Measurements from ENCODE around the gene GBF1. TPM values are rescaled to one million over a fixed set of nuclear protein-coding genes. Genes with fewer than 3 reads are reported as not detected.

GBF1 gene
- total and polyA plus RNA-seq, 4 experiments from 2014 or later, result 3.1 to 44.7 (median 31.8) TPM

DNA sequence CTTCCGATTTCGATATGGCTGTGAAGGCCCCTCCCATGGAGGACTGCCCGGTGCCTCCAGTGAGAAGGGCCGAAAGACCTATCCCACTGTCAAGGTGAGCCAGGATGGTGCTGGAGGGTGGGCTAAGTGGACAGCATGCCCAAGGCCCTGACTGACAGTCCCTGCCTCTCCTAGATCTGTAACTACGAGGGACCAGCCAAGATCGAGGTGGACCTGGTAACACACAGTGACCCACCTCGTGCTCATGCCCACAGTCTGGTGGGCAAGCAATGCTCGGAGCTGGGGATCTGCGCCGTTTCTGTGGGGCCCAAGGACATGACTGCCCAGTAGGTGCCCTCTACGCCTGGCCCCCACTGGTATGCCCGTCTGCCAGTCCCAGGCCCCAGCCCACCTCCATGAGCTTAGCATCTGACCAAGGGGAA is 151.4 kb downstream of the GBF1 start:
- Histone ChIP-seq H3K4me1 (ENCODE audit: insufficient read depth, low read length) (peaks cover 53% of the 10 kb centered on the region), H3K4me3 (ENCODE audit: low read length in 2 of 2) (peak overlapping the region; percentile 50 to 97), H3K36me3 (ENCODE audit: insufficient read depth, low read length) (peaks cover 34% of the 10 kb centered on the region), H3K27ac (ENCODE audit: low read depth, low read length) (peak overlapping the region; percentile 100), H3K27me3 (ENCODE audit: insufficient read depth, low read length) (no peaks in the 10 kb centered on the region), H3K9me3 (ENCODE audit: control insufficient read depth in 1 of 2, low read length in 2 of 2) (no peaks in the 10 kb centered on the region)
- H3K27me3 Mint-ChIP-seq, result no peaks in the 10 kb centered on the region
- DNase-seq, result no peak
- peaks cover 23 to 76% (median 41%) of the 10 kb centered on the region in 4 donors for H3K4me1 Mint-ChIP-seq
- peaks cover 0 to 2% (median 0%) of the 10 kb centered on the region in 8 donors for H3K9me3 Mint-ChIP-seq
- ChIA-PET CTCF (ENCODE audit: partially characterized antibody) (interaction anchor here (2.0 to 10.3 kb wide), 4 partner anchors 13 to 166 kb away, joined by 7 to 88 read pairs (median 32); partner anchors contain the start of gene FBXL15), POLR2A (ENCODE audit: partially characterized antibody) (interaction anchor here (0.6 to 8.3 kb wide), 8 partner anchors 8 to 248 kb away, joined by 3 to 122 read pairs (median 23); partner anchors contain the start of genes ACTR1A, C10orf95, CUEDC2 and FBXL15)
- peaks cover 7 to 52% of the 10 kb centered on the region in 2 donors for H3K36me3 Mint-ChIP-seq
- peak overlapping the region; percentile 98 to 100 (median 100) for H3K27ac Mint-ChIP-seq
- peak overlapping the region; percentile 94 to 98 (median 96) for H3K4me3 Mint-ChIP-seq
- intact Hi-C loops (cut with micrococcal nuclease), result loop anchor here (5.0 kb wide), 1 partner anchor 521 kb away; the partner anchor contains the start of gene CNNM2

DNA sequence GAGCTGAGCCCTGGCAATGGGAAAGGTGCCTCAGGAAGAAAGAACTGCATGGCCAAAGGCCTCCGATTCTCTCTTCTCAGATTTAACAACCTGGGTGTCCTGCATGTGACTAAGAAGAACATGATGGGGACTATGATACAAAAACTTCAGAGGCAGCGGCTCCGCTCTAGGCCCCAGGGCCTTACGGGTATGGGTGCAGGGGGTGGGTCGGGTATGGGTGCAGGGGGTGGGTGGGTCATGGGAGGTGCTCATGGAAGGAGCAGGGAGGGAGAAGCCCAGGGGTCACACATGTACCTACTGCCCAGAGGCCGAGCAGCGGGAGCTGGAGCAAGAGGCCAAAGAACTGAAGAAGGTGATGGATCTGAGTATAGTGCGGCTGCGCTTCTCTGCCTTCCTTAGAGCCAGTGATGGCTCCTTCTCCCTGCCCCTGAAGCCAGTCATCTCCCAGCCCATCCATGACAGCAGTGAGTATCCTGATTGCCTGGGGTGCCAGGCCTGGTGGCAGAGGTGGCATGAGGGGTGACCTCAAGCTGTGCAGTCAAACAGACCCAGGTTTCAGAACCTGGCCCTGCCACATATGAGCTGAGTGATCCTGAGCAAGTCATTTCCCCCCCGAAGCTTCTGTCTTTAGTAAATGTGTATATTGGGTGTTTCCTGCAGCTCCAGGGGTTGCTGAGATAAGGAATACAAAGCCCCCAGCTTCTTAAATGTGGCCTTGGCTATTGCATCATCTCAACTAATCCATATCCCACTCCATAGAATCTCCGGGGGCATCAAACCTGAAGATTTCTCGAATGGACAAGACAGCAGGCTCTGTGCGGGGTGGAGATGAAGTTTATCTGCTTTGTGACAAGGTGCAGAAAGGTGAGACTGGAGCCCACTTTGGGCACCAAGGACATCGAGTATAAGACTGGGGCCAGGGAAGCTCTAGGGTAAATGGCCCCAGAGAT is 152.2 kb downstream of the GBF1 start:
- Mint-ChIP-seq H3K27me3 (no peaks in the 10 kb centered on the region), H3K36me3 (peaks cover 7 to 58% of the 10 kb centered on the region in 2 donors), H3K4me3 (peak overlapping the region; percentile 50 to 98 (median 96)), H3K27ac (peak overlapping the region; percentile 98 to 100 (median 100)), H3K4me1 (peaks cover 23 to 79% (median 41%) of the 10 kb centered on the region in 4 donors), H3K9me3 (peaks cover 0 to 2% (median 0%) of the 10 kb centered on the region in 8 donors)
- H3K27me3 ChIP-seq (ENCODE audit: insufficient read depth, low read length), result no peaks in the 10 kb centered on the region
- H3K27ac ChIP-seq (ENCODE audit: low read depth, low read length), result peak overlapping the region; percentile 100
- no peak overlapping the region for H3K4me3 ChIP-seq (ENCODE audit: low read length in 2 of 2)
- H3K9me3 ChIP-seq (ENCODE audit: control insufficient read depth in 1 of 2, low read length in 2 of 2), result no peaks in the 10 kb centered on the region
- ChIA-PET POLR2A (ENCODE audit: partially characterized antibody) (interaction anchor here (0.8 to 8.3 kb wide), 8 partner anchors 18 to 247 kb away, joined by 4 to 122 read pairs (median 12); partner anchors contain the start of genes C10orf95, CUEDC2, FBXL15 and TRIM8), CTCF (ENCODE audit: partially characterized antibody) (interaction anchor here (1.0 to 10.3 kb wide), 11 partner anchors 12 to 262 kb away, joined by 3 to 88 read pairs (median 7); partner anchors contain the start of genes C10orf95, CUEDC2 and FBXL15)
- intact Hi-C loops (cut with micrococcal nuclease), result loop anchor here (5.0 kb wide), 1 partner anchor 520 kb away; the partner anchor contains the start of gene CNNM2
- peaks cover 53% of the 10 kb centered on the region for H3K4me1 ChIP-seq (ENCODE audit: insufficient read depth, low read length)
- peaks cover 38% of the 10 kb centered on the region for H3K36me3 ChIP-seq (ENCODE audit: insufficient read depth, low read length)
- no peak for DNase-seq

DNA sequence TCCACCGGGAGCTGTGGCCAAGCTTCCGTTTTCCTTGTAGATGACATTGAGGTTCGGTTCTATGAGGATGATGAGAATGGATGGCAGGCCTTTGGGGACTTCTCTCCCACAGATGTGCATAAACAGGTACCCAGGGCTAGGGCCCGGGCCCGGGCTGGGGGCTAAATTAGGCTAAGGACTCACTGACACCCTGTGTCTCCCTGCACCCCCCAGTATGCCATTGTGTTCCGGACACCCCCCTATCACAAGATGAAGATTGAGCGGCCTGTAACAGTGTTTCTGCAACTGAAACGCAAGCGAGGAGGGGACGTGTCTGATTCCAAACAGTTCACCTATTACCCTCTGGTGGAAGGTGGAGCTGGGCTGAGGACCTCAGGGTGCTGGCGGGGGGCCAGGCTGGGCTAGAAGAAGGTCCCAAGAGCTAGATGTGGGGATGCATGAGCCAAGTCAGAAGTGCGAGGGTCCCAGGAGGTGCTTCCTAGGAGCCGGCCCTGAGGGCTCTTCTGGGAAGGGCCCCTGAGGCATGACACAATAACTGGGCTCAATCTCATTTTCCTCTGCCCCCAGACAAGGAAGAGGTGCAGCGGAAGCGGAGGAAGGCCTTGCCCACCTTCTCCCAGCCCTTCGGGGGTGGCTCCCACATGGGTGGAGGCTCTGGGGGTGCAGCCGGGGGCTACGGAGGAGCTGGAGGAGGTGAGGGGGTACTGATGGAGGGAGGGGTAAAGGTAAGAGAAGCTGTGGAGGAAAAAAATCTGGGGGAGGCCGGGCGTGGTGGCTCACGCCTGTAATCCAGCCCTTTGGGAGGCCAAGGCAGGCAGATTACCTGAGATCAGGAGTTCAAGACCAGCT is 153.1 kb downstream of the GBF1 start:
- peaks cover 48% of the 10 kb centered on the region for H3K4me1 ChIP-seq (ENCODE audit: insufficient read depth, low read length)
- H3K9me3 Mint-ChIP-seq, result peaks cover 0 to 2% (median 0%) of the 10 kb centered on the region in 8 donors
- POLR2A ChIA-PET (ENCODE audit: partially characterized antibody), result interaction anchor here (0.8 to 8.3 kb wide), 11 partner anchors 17 to 229 kb away, joined by 3 to 122 read pairs (median 6); partner anchors contain the start of genes ACTR1A, C10orf95, CUEDC2 and FBXL15
- CTCF ChIA-PET (ENCODE audit: partially characterized antibody), result interaction anchor here (0.8 to 10.3 kb wide), 23 partner anchors 11 to 263 kb away, joined by 3 to 88 read pairs (median 6); partner anchors contain the start of genes ACTR1A, C10orf95, CUEDC2 and FBXL15
- H3K27me3 ChIP-seq (ENCODE audit: insufficient read depth, low read length), result no peaks in the 10 kb centered on the region
- intact Hi-C loops (cut with micrococcal nuclease), result loop anchor here (1.0 to 5.0 kb wide), 5 partner anchors 23 to 519 kb away; partner anchors contain the start of gene CNNM2
- H3K27ac ChIP-seq (ENCODE audit: low read depth, low read length), result peak overlapping the region; percentile 100
- peaks cover 7 to 57% of the 10 kb centered on the region in 2 donors for H3K36me3 Mint-ChIP-seq
- peaks cover 19 to 73% (median 35%) of the 10 kb centered on the region in 4 donors for H3K4me1 Mint-ChIP-seq
- peak in 1 of 5 donors; percentile 41 for DNase-seq
- peak overlapping the region; percentile 51 to 81 (median 66) for H3K4me3 Mint-ChIP-seq
- H3K9me3 ChIP-seq (ENCODE audit: control insufficient read depth in 1 of 2, low read length in 2 of 2), result no peaks in the 10 kb centered on the region
- peak overlapping the region; percentile 93 to 100 (median 100) for H3K27ac Mint-ChIP-seq
- H3K4me3 ChIP-seq (ENCODE audit: low read length in 2 of 2), result no peak overlapping the region
- peaks cover 38% of the 10 kb centered on the region for H3K36me3 ChIP-seq (ENCODE audit: insufficient read depth, low read length)
- H3K27me3 Mint-ChIP-seq, result no peaks in the 10 kb centered on the region

DNA sequence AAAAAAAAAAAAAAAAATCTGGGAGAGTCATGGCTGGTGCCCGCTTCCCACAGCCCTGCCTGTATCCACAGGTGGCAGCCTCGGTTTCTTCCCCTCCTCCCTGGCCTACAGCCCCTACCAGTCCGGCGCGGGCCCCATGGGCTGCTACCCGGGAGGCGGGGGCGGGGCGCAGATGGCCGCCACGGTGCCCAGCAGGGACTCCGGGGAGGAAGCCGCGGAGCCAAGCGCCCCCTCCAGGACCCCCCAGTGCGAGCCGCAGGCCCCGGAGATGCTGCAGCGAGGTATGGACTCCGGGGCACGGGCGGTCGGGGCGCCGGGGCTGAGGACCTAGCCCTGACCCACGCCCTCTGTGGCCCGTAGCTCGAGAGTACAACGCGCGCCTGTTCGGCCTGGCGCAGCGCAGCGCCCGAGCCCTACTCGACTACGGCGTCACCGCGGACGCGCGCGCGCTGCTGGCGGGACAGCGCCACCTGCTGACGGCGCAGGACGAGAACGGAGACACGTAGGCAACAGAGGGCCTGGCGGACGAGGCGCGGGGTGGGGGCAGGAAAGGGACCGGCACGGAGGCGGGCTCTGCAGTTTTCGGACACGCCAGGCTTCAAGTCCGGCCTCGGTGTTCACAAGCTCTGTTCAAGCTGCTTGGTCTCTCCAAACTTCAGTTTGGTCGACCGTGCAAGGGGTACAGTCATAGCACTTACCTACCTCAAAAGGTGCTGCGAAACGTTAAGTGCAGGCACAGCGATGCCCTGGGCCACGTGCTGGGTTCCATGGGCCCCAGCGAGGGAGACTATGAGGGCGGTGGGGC is 154.1 kb downstream of the GBF1 start:
- Mint-ChIP-seq H3K4me1 (peaks cover 19 to 68% (median 32%) of the 10 kb centered on the region in 4 donors), H3K27ac (peak overlapping the region; percentile 89 to 100 (median 100)), H3K4me3 (peak overlapping the region; percentile 53 to 81 (median 74)), H3K27me3 (no peaks in the 10 kb centered on the region), H3K36me3 (peaks cover 7 to 59% of the 10 kb centered on the region in 2 donors), H3K9me3 (peaks cover 0 to 2% (median 0%) of the 10 kb centered on the region in 8 donors)
- Histone ChIP-seq H3K27me3 (ENCODE audit: insufficient read depth, low read length) (no peaks in the 10 kb centered on the region), H3K4me1 (ENCODE audit: insufficient read depth, low read length) (peaks cover 44% of the 10 kb centered on the region), H3K36me3 (ENCODE audit: insufficient read depth, low read length) (peaks cover 38% of the 10 kb centered on the region), H3K27ac (ENCODE audit: low read depth, low read length) (peak overlapping the region; percentile 100), H3K9me3 (ENCODE audit: control insufficient read depth in 1 of 2, low read length in 2 of 2) (no peaks in the 10 kb centered on the region), H3K4me3 (ENCODE audit: low read length in 2 of 2) (peak overlapping the region in 1 of 2 donors; percentile 49)
- intact Hi-C loops (cut with micrococcal nuclease), result loop anchor here (1.0 to 5.0 kb wide), 5 partner anchors 22 to 518 kb away; partner anchors contain the start of gene CNNM2
- ChIA-PET CTCF (ENCODE audit: partially characterized antibody) (interaction anchor here (0.6 to 10.3 kb wide), 36 partner anchors 8 to 287 kb away, joined by 3 to 88 read pairs (median 4); partner anchors contain the start of genes ACTR1A, C10orf95, CUEDC2 and ELOVL3), POLR2A (ENCODE audit: partially characterized antibody) (interaction anchor here (0.8 to 8.3 kb wide), 16 partner anchors 10 to 247 kb away, joined by 3 to 122 read pairs (median 6); partner anchors contain the start of genes ACTR1A, C10orf95, CUEDC2 and FBXL15)
- DNase-seq, result peak; percentile 86 to 90 (median 87)

DNA sequence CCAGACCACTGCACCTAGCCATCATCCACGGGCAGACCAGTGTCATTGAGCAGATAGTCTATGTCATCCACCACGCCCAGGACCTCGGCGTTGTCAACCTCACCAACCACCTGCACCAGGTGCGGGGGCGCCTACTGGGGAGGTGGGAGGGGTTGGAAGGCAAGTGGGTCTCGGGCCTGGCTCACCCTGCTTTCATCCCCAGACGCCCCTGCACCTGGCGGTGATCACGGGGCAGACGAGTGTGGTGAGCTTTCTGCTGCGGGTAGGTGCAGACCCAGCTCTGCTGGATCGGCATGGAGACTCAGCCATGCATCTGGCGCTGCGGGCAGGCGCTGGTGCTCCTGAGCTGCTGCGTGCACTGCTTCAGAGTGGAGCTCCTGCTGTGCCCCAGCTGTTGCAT is 154.7 kb downstream of the GBF1 start:
- POLR2A ChIA-PET (ENCODE audit: partially characterized antibody), result interaction anchor here (0.8 to 8.3 kb wide), 12 partner anchors 9 to 246 kb away, joined by 3 to 122 read pairs (median 6); partner anchors contain the start of genes C10orf95, CUEDC2, FBXL15 and GBF1
- no peaks in the 10 kb centered on the region for H3K27me3 Mint-ChIP-seq
- CTCF ChIA-PET (ENCODE audit: partially characterized antibody), result interaction anchor here (0.7 to 10.3 kb wide), 26 partner anchors 9 to 261 kb away, joined by 3 to 88 read pairs (median 4); partner anchors contain the start of genes ACTR1A, C10orf95, ELOVL3 and FBXL15
- intact Hi-C loops (cut with micrococcal nuclease), result no loop called here
- Histone ChIP-seq H3K4me3 (ENCODE audit: low read length in 2 of 2) (peak overlapping the region in 1 of 2 donors; percentile 49), H3K27me3 (ENCODE audit: insufficient read depth, low read length) (no peaks in the 10 kb centered on the region), H3K9me3 (ENCODE audit: control insufficient read depth in 1 of 2, low read length in 2 of 2) (no peaks in the 10 kb centered on the region), H3K27ac (ENCODE audit: low read depth, low read length) (peak overlapping the region; percentile 100), H3K36me3 (ENCODE audit: insufficient read depth, low read length) (peaks cover 38% of the 10 kb centered on the region), H3K4me1 (ENCODE audit: insufficient read depth, low read length) (peaks cover 44% of the 10 kb centered on the region)
- peaks cover 19 to 65% (median 32%) of the 10 kb centered on the region in 4 donors for H3K4me1 Mint-ChIP-seq
- peaks cover 7 to 53% of the 10 kb centered on the region in 2 donors for H3K36me3 Mint-ChIP-seq
- no peak for DNase-seq
- peak overlapping the region; percentile 83 to 100 (median 91) for H3K27ac Mint-ChIP-seq
- peak overlapping the region in 3 of 8 donors; percentile 65 to 79 (median 75) for H3K4me3 Mint-ChIP-seq
- peaks cover 0 to 2% (median 0%) of the 10 kb centered on the region in 8 donors for H3K9me3 Mint-ChIP-seq
